DND-41 (cell line): Measurements from ENCODE around the gene EID2B.

Experiments used
- EZH2 ChIP-seq: IDR thresholded peaks from 3 replicates; pipeline ENCODE4 v1.6.1; 2012; ENCODE audit warnings: borderline replicate concordance, low read depth, mild to moderate bottlenecking, moderate library complexity, low read length, inconsistent platforms; ENCODE audit not compliant: severe bottlenecking
- TF ChIP-seq, protein P1 (sequence below): IDR thresholded peaks from 2 replicates; pipeline ENCODE4 v1.5.1; 2012; ENCODE audit warnings: borderline replicate concordance, low read length, moderate library complexity, mild to moderate bottlenecking; ENCODE audit not compliant: poor library complexity, severe bottlenecking; ENCODE audit errors: extremely low read depth

GRCh38 chr19:39544911-39545310 lies 12.3 kb upstream of the EID2B start:
- TF ChIP-seq, protein P1, sequence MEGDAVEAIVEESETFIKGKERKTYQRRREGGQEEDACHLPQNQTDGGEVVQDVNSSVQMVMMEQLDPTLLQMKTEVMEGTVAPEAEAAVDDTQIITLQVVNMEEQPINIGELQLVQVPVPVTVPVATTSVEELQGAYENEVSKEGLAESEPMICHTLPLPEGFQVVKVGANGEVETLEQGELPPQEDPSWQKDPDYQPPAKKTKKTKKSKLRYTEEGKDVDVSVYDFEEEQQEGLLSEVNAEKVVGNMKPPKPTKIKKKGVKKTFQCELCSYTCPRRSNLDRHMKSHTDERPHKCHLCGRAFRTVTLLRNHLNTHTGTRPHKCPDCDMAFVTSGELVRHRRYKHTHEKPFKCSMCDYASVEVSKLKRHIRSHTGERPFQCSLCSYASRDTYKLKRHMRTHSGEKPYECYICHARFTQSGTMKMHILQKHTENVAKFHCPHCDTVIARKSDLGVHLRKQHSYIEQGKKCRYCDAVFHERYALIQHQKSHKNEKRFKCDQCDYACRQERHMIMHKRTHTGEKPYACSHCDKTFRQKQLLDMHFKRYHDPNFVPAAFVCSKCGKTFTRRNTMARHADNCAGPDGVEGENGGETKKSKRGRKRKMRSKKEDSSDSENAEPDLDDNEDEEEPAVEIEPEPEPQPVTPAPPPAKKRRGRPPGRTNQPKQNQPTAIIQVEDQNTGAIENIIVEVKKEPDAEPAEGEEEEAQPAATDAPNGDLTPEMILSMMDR, result no peak
- no peak for TF ChIP-seq EZH2
